ENCODE data around the gene SRSF9. TPM values are rescaled to one million over a fixed set of nuclear protein-coding genes. Genes with fewer than 3 reads are reported as not detected.

The SRSF9 gene
- total and polyA plus RNA-seq, 2 of the 13 experiments (the other 11 are each of a cell fraction or from before 2014, with no cell fraction given): 125 to 144 TPM

DNA sequence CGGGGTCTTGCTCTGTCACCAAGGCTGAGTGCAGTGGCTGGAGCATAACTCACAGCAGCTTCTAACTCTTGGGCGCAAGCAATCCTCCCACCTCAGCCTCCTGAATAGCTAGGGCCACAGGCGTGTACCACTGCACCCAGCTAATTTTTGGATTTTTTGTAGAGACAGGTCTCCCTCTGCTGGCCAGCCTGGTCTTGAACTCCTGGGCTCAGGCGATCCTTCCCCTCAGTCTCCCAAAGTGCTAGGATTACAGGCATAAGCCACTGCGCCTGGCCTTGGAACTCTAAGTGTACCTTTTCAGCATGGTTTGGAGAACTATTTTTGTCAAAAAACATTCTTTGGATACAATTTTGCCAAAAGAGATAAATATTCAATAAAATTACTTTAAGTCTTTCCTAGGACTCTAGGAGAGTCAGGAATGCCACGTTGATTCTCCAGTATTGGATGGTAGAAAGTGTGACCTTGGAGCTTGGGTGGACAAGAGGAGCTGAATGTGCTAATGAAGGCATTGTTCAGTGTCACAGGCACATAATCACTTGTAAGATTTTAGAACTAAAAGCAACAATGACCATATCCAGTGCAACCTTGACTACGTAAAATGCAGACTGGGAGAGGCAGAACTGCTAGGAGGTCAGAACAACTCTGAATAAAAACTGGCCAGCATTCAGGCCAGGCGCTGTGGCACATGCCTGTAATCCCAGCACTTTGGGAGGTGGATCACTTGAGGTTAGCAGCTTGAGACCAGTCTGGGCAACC lies 2.8 kb downstream of the SRSF9 start (continued):
- TF ChIP-seq ZFAT (CRISPR knock-in tag; conservative IDR thresholded peaks at IDR 0.05) (no peak), SRF (IDR thresholded peaks at IDR 0.05; ENCODE audit: low read depth, low read length) (no peak), ZNF326 (CRISPR knock-in tag; IDR thresholded peaks at IDR 0.05; ENCODE audit: borderline replicate concordance) (no peak), MZF1 (CRISPR knock-in tag; IDR thresholded peaks at IDR 0.05; ENCODE audit: borderline replicate concordance) (no peak), STAG1 (CRISPR knock-in tag; IDR thresholded peaks at IDR 0.05) (peak; percentile 55), MTF1 (CRISPR knock-in tag; IDR thresholded peaks at IDR 0.05) (no peak), CBX2 (IDR thresholded peaks at IDR 0.05; ENCODE audit: low read depth, low read length) (no peak), CBX2 (CRISPR knock-in tag; IDR thresholded peaks at IDR 0.05; ENCODE audit: low read depth) (no peak), MAFK (conservative IDR thresholded peaks at IDR 0.05 in 1 of 2, IDR thresholded peaks at IDR 0.05 in 1 of 2; ENCODE audit: low read length in 2 of 2) (no peak), HES4 (CRISPR knock-in tag; IDR thresholded peaks at IDR 0.05; ENCODE audit: borderline replicate concordance) (no peak), ZSCAN25 (CRISPR knock-in tag; IDR thresholded peaks at IDR 0.05) (no peak)
- TF ChIP-seq, protein P1, sequence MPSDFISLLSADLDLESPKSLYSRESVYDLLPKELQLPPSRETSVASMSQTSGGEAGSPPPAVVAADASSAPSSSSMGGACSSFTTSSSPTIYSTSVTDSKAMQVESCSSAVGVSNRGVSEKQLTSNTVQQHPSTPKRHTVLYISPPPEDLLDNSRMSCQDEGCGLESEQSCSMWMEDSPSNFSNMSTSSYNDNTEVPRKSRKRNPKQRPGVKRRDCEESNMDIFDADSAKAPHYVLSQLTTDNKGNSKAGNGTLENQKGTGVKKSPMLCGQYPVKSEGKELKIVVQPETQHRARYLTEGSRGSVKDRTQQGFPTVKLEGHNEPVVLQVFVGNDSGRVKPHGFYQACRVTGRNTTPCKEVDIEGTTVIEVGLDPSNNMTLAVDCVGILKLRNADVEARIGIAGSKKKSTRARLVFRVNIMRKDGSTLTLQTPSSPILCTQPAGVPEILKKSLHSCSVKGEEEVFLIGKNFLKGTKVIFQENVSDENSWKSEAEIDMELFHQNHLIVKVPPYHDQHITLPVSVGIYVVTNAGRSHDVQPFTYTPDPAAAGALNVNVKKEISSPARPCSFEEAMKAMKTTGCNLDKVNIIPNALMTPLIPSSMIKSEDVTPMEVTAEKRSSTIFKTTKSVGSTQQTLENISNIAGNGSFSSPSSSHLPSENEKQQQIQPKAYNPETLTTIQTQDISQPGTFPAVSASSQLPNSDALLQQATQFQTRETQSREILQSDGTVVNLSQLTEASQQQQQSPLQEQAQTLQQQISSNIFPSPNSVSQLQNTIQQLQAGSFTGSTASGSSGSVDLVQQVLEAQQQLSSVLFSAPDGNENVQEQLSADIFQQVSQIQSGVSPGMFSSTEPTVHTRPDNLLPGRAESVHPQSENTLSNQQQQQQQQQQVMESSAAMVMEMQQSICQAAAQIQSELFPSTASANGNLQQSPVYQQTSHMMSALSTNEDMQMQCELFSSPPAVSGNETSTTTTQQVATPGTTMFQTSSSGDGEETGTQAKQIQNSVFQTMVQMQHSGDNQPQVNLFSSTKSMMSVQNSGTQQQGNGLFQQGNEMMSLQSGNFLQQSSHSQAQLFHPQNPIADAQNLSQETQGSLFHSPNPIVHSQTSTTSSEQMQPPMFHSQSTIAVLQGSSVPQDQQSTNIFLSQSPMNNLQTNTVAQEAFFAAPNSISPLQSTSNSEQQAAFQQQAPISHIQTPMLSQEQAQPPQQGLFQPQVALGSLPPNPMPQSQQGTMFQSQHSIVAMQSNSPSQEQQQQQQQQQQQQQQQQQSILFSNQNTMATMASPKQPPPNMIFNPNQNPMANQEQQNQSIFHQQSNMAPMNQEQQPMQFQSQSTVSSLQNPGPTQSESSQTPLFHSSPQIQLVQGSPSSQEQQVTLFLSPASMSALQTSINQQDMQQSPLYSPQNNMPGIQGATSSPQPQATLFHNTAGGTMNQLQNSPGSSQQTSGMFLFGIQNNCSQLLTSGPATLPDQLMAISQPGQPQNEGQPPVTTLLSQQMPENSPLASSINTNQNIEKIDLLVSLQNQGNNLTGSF (CRISPR knock-in tag; IDR thresholded peaks at IDR 0.05): no peak
- TF ChIP-seq, protein P2, sequence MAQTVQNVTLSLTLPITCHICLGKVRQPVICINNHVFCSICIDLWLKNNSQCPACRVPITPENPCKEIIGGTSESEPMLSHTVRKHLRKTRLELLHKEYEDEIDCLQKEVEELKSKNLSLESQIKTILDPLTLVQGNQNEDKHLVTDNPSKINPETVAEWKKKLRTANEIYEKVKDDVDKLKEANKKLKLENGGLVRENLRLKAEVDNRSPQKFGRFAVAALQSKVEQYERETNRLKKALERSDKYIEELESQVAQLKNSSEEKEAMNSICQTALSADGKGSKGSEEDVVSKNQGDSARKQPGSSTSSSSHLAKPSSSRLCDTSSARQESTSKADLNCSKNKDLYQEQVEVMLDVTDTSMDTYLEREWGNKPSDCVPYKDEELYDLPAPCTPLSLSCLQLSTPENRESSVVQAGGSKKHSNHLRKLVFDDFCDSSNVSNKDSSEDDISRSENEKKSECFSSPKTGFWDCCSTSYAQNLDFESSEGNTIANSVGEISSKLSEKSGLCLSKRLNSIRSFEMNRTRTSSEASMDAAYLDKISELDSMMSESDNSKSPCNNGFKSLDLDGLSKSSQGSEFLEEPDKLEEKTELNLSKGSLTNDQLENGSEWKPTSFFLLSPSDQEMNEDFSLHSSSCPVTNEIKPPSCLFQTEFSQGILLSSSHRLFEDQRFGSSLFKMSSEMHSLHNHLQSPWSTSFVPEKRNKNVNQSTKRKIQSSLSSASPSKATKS (CRISPR knock-in tag; IDR thresholded peaks at IDR 0.05): no peak
- TF ChIP-seq, protein P3, sequence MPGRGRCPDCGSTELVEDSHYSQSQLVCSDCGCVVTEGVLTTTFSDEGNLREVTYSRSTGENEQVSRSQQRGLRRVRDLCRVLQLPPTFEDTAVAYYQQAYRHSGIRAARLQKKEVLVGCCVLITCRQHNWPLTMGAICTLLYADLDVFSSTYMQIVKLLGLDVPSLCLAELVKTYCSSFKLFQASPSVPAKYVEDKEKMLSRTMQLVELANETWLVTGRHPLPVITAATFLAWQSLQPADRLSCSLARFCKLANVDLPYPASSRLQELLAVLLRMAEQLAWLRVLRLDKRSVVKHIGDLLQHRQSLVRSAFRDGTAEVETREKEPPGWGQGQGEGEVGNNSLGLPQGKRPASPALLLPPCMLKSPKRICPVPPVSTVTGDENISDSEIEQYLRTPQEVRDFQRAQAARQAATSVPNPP (CRISPR knock-in tag; IDR thresholded peaks at IDR 0.05): no peak
- TF ChIP-seq, protein P4, sequence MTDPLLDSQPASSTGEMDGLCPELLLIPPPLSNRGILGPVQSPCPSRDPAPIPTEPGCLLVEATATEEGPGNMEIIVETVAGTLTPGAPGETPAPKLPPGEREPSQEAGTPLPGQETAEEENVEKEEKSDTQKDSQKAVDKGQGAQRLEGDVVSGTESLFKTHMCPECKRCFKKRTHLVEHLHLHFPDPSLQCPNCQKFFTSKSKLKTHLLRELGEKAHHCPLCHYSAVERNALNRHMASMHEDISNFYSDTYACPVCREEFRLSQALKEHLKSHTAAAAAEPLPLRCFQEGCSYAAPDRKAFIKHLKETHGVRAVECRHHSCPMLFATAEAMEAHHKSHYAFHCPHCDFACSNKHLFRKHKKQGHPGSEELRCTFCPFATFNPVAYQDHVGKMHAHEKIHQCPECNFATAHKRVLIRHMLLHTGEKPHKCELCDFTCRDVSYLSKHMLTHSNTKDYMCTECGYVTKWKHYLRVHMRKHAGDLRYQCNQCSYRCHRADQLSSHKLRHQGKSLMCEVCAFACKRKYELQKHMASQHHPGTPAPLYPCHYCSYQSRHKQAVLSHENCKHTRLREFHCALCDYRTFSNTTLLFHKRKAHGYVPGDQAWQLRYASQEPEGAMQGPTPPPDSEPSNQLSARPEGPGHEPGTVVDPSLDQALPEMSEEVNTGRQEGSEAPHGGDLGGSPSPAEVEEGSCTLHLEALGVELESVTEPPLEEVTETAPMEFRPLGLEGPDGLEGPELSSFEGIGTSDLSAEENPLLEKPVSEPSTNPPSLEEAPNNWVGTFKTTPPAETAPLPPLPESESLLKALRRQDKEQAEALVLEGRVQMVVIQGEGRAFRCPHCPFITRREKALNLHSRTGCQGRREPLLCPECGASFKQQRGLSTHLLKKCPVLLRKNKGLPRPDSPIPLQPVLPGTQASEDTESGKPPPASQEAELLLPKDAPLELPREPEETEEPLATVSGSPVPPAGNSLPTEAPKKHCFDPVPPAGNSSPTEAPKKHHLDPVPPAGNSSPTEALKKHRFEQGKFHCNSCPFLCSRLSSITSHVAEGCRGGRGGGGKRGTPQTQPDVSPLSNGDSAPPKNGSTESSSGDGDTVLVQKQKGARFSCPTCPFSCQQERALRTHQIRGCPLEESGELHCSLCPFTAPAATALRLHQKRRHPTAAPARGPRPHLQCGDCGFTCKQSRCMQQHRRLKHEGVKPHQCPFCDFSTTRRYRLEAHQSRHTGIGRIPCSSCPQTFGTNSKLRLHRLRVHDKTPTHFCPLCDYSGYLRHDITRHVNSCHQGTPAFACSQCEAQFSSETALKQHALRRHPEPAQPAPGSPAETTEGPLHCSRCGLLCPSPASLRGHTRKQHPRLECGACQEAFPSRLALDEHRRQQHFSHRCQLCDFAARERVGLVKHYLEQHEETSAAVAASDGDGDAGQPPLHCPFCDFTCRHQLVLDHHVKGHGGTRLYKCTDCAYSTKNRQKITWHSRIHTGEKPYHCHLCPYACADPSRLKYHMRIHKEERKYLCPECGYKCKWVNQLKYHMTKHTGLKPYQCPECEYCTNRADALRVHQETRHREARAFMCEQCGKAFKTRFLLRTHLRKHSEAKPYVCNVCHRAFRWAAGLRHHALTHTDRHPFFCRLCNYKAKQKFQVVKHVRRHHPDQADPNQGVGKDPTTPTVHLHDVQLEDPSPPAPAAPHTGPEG (CRISPR knock-in tag; IDR thresholded peaks at IDR 0.05): no peak

Measured in HepG2 (cell line).